K562 (cell line): ENCODE data around the gene RSF1. TPM values are rescaled to one million over a fixed set of nuclear protein-coding genes. Genes with fewer than 3 reads are reported as not detected.
A peak's percentile ranks its signal among the peaks of the same experiment; 100 is the strongest.

Source experiments
- ATAC-seq: fragments of 200-7000 bp; cut with Tn5 transposase; 3 replicates; pipeline ENCODE4 v1.9.1; 2020; ENCODE audit warnings: moderate library complexity
- BruUV-seq: library from RNA; stranded (reverse); fragments of 400-500 nt; replicated peaks from 2 replicates; lab custom pipeline; 2021; lab: Mats Ljungman, UMichigan
- CTCF ChIA-PET: fragments of 300-600 bp; formaldehyde crosslinking; extraction: SDS; loops from one replicate; lab custom pipeline; 2021; ENCODE audit warnings: low intra/inter-chr PET ratio; lab: Yijun Ruan, JAX
- POLR2A ChIA-PET: fragments of 300-600, 350-650 bp; sonication (Branson Sonifier 250); formaldehyde crosslinking; extraction: SDS; loops from one replicate; lab custom pipeline; 2021; ENCODE audit warnings: antibody characterized with exemption, inconsistent platforms; lab: Yijun Ruan, JAX
- DNase-seq, 4 experiments: peaks; one replicate each; pipeline versions ENCODE4 v3.0.0 to v3.0.0-alpha.2; 2011 to 2018; ENCODE audit warnings: low spot score in 3 of 4, mixed read lengths in 3 of 4; ENCODE audit errors: extremely low read depth in 1 of 4
- FAIRE-seq: peaks from 2 replicates; lab custom pipeline; 2011; peaks lifted over from hg19 to GRCh38; lab: Jason Lieb, UNC
- H2AFZ ChIP-seq: 2 replicates; pipeline ENCODE4 v1.6.0; 2011; ENCODE audit warnings: low read depth, low read length, control low read depth, inconsistent platforms
- H3K27ac ChIP-seq: fragments of 200-600 bp; 3 replicates; pipeline ENCODE4 v1.8.0; 2011; ENCODE audit warnings: low read depth, mild to moderate bottlenecking, control low read depth, inconsistent platforms, low read length, moderate library complexity, mixed read lengths; ENCODE audit errors: extremely low read depth
- H3K27me3 ChIP-seq, 2 experiments: fragments of 300-600 bp in 1 of 2; 2 replicates in 1 of 2; 3 replicates in 1 of 2; pipeline versions ENCODE4 v1.6.0 to v1.8.0; 2011; ENCODE audit warnings: inconsistent platforms in 2 of 2, low read length in 2 of 2, mild to moderate bottlenecking in 1 of 2, mixed read lengths in 1 of 2, moderate library complexity in 1 of 2; ENCODE audit not compliant: control insufficient read depth in 2 of 2, insufficient read depth in 2 of 2
- H3K36me3 ChIP-seq: fragments of 300-600 bp; 3 replicates; pipeline ENCODE4 v1.8.0; 2011; ENCODE audit warnings: mild to moderate bottlenecking, low read length, inconsistent platforms; ENCODE audit not compliant: control insufficient read depth, insufficient read depth
- H3K4me1 ChIP-seq, 2 experiments: fragments of 200-600 bp in 1 of 2; replicated peaks in 1 of 2; 2 replicates in 1 of 2; 3 replicates in 1 of 2; pipeline versions ENCODE4 v1.5.1 to v1.8.0; 2011; ENCODE audit warnings: inconsistent platforms in 2 of 2, low read length in 2 of 2, mild to moderate bottlenecking in 1 of 2, mixed read lengths in 1 of 2, moderate library complexity in 1 of 2; ENCODE audit not compliant: control insufficient read depth in 2 of 2, insufficient read depth in 2 of 2
- H3K4me2 ChIP-seq: 2 replicates; pipeline ENCODE4 v1.6.1; 2011; ENCODE audit warnings: low read length, control low read depth, inconsistent platforms, mixed read lengths; ENCODE audit not compliant: insufficient read depth
- H3K4me3 ChIP-seq: fragments of 200-600 bp; sonication (generic), shearing (Covaris generic); 2 replicates; pipeline ENCODE4 v1.5.1; 2016; ENCODE audit warnings: control low read depth, inconsistent platforms
- H3K79me2 ChIP-seq: fragments of 200-600 bp; 3 replicates; pipeline ENCODE4 v1.8.0; 2011; ENCODE audit warnings: low read length, inconsistent platforms; ENCODE audit not compliant: control insufficient read depth, insufficient read depth
- H3K9ac ChIP-seq, 2 experiments: 2 replicates each; pipeline versions ENCODE4 v1.6.0 to v1.6.1; 2011; ENCODE audit warnings: low read depth in 2 of 2, low read length in 2 of 2, control low read depth in 1 of 2, inconsistent platforms in 1 of 2, mild to moderate bottlenecking in 1 of 2, mixed read lengths in 1 of 2; ENCODE audit not compliant: insufficient read depth in 1 of 2
- H3K9me1 ChIP-seq: one replicate; pipeline ENCODE4 v1.6.0; 2011; ENCODE audit warnings: inconsistent platforms, mild to moderate bottlenecking, low read length, moderate library complexity; ENCODE audit not compliant: control insufficient read depth, insufficient read depth
- H3K9me3 ChIP-seq: replicated peaks from 2 replicates; pipeline ENCODE4 v1.5.1; 2011; ENCODE audit warnings: low read depth, low read length, inconsistent platforms; ENCODE audit not compliant: control insufficient read depth, insufficient read depth
- H4K20me1 ChIP-seq: replicated peaks from 2 replicates; pipeline ENCODE4 v1.6.1; 2011; ENCODE audit warnings: low read length, inconsistent platforms, mixed read lengths; ENCODE audit not compliant: control insufficient read depth, insufficient read depth
- CCAR2 ChIP-seq: fragments of 200-400 bp; formaldehyde crosslinking; IDR thresholded peaks from 2 replicates; pipeline ENCODE4 v1.6.1; 2017; ENCODE audit warnings: mild to moderate bottlenecking, low read depth, low read length
- CHCHD3 ChIP-seq: fragments of 250-450 bp; sonication (Bioruptor Pico); IDR thresholded peaks from 2 replicates; pipeline ENCODE4 v2.1.2; 2022; ENCODE audit warnings: mild to moderate bottlenecking
- HEY1 ChIP-seq: fragments of 250-450 bp; sonication (Bioruptor Pico); IDR thresholded peaks from 2 replicates; pipeline ENCODE4 v1.5.0; 2020; ENCODE audit warnings: mild to moderate bottlenecking, moderate library complexity, borderline replicate concordance
- HNRNPL ChIP-seq: fragments of 200-400 bp; formaldehyde crosslinking; IDR thresholded peaks from 2 replicates; pipeline ENCODE4 v1.6.1; 2017; ENCODE audit warnings: low read depth, mild to moderate bottlenecking, low read length
- L3MBTL2 ChIP-seq: fragments of 450-650 bp; IDR thresholded peaks from 2 replicates; pipeline ENCODE4 v1.6.1; 2016; ENCODE audit warnings: mild to moderate bottlenecking, moderate library complexity
- NFIC ChIP-seq: fragments of 450-650 bp; IDR thresholded peaks from 2 replicates; pipeline ENCODE4 v1.6.1; 2017; ENCODE audit warnings: mild to moderate bottlenecking, inconsistent platforms
- NFIX ChIP-seq: fragments of 250-450 bp; sonication (Bioruptor Pico); IDR thresholded peaks from 2 replicates; pipeline ENCODE4 v1.4.0; 2020; ENCODE audit warnings: low read depth, mild to moderate bottlenecking, moderate library complexity
- SRSF3 ChIP-seq: fragments of 200-400 bp; formaldehyde crosslinking; IDR thresholded peaks from 2 replicates; pipeline ENCODE4 v1.6.1; 2016; ENCODE audit warnings: mild to moderate bottlenecking, low read length, moderate library complexity; ENCODE audit not compliant: insufficient read depth
- ZFP1 ChIP-seq: fragments of 450-650 bp; formaldehyde crosslinking; IDR thresholded peaks from 2 replicates; pipeline ENCODE4 v1.4.0; 2020; ENCODE audit warnings: mild to moderate bottlenecking, mixed read lengths
- ZFP36 ChIP-seq: fragments of 150-350 bp; IDR thresholded peaks from 2 replicates; pipeline ENCODE4 v1.6.1; 2018; ENCODE audit warnings: low read length, low read depth; ENCODE audit not compliant: partially characterized antibody
- ZNF133 ChIP-seq: fragments of 250-450 bp; sonication (Bioruptor Pico); IDR thresholded peaks from 2 replicates; pipeline ENCODE4 v1.4.0; 2020; ENCODE audit warnings: mild to moderate bottlenecking
- ZNF316 ChIP-seq: fragments of 450-650 bp; IDR thresholded peaks from 2 replicates; pipeline ENCODE4 v1.6.1; 2016
- in situ Hi-C: fragments of 300-500 bp; cut with MboI; formaldehyde crosslinking; loops from 4 replicates; pipeline ENCODE4 v1.15.0; 2018; ENCODE audit warnings: inconsistent platforms, mixed read lengths
- intact Hi-C: fragments of 100-400 bp; cut with micrococcal nuclease; formaldehyde crosslinking; loops from 2 replicates; pipeline ENCODE4 v1.14.2; 2022
- polyA plus RNA-seq, 8 experiments: library from polyadenylated mRNA; depleted of rRNA in 4 of 8; stranded (reverse) in 5 of 8; unstranded in 3 of 8; fragments of >200 nt; fragmentation: Nextera tagmentation in 2 of 8; fragmentation: Illumina TruSeq in 1 of 8; extraction: Ambion mirVana in 2 of 8; extraction: Trizol in 1 of 8; gene quantifications; 2 replicates each; pipeline versions ENCODE4 v1.2.1 to v1.2.3, GENCODE V29; 2011 to 2014; ENCODE audit warnings: inconsistent platforms in 1 of 8, missing spikeins in 1 of 8
- total RNA-seq, 7 experiments: library from RNA; depleted of rRNA in 6 of 7; stranded (reverse); fragments of >200 nt in 6 of 7; fragmentation: Illumina TruSeq in 2 of 7; extraction: Trizol in 2 of 7; gene quantifications; 2 replicates each; pipeline versions ENCODE4 v1.2.1 to v1.2.3, GENCODE V29; 2011 to 2021; ENCODE audit warnings: low replicate concordance in 1 of 7

The RSF1 gene
- total and polyA plus RNA-seq, 9 of the 15 experiments (the other 6 are each of a cell fraction or from before 2014, with no cell fraction given): 9.7 to 63.6 (median 42.8) TPM

DNA sequence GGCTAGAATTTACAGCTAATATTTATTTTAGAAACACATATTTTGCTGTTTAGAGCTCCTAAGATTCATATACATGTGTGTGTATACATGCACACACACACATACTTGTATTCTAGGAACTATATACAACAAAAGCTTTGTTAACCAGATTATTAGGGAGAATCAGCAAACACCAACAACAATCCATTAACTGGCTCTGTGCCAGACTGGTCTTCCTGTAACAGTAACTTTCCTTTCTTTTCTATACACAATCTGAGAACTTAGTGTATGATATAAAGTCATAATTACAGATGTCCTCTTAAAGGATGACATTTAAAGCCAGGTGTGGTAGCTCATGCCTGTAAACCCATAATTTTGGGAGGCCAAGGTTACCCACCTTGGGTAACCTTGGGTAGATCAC, 133.4 kb downstream of the RSF1 start:
- Histone ChIP-seq H3K4me3 (no peak overlapping the region), H2AFZ (no peak overlapping the region), H3K36me3 (peaks cover 56% of the 10 kb centered on the region), H3K27me3 (no peaks in the 10 kb centered on the region), H3K27ac (no peak overlapping the region), H3K4me1 (no peaks in the 10 kb centered on the region), H3K4me2 (no peak overlapping the region), H3K79me2 (no peaks in the 10 kb centered on the region), H3K9ac (no peak overlapping the region), H3K9me3 (no peaks in the 10 kb centered on the region), H3K9me1 (no peaks in the 10 kb centered on the region), H4K20me1 (no peaks in the 10 kb centered on the region)
- ATAC-seq (no peak), DNase-seq (no peak), FAIRE-seq (no peak)
- intact Hi-C loops: no loop called here
- CTCF ChIA-PET: no interaction called here
- BruUV-seq: no TSS peak
- no peak for TF ChIP-seq CHCHD3 (CRISPR knock-in tag)
- no peak for TF ChIP-seq HNRNPL
- TF ChIP-seq ZNF133 (CRISPR knock-in tag): no peak
- peak; percentile 66 for TF ChIP-seq NFIX (CRISPR knock-in tag)
- no peak for TF ChIP-seq SRSF3
- no peak for TF ChIP-seq ZFP36
- TF ChIP-seq NFIC: peak; percentile 88
- no peak for TF ChIP-seq CCAR2
- TF ChIP-seq ZFP1 (CRISPR knock-in tag): no peak
- TF ChIP-seq HEY1: no peak
- no peak for TF ChIP-seq ZNF316
- TF ChIP-seq L3MBTL2: no peak
- POLR2A ChIA-PET: interaction anchor here (0.6 to 1.5 kb wide), 3 partner anchors 10 to 140 kb away, joined by 3 to 4 read pairs (median 3); no protein-coding TSS in a partner anchor
- in situ Hi-C loops: no loop called here
